K562 (cell line): ENCODE results near the gene PARD6B. TPM values are rescaled to one million over a fixed set of nuclear protein-coding genes. Genes with fewer than 3 reads are reported as not detected.

ENCODE experiments used
- DIDO1 ChIP-seq: fragments of 450-650 bp; IDR thresholded peaks from 2 replicates; pipeline ENCODE4 v1.6.1; 2016; ENCODE audit warnings: low read depth, missing biosample characterization, missing genetic modification characterization
- HNRNPL ChIP-seq: fragments of 200-400 bp; formaldehyde crosslinking; IDR thresholded peaks from 2 replicates; pipeline ENCODE4 v1.6.1; 2017; ENCODE audit warnings: low read depth, mild to moderate bottlenecking, low read length
- KLF10 ChIP-seq: fragments of 250-450 bp; sonication (Bioruptor Pico); IDR thresholded peaks from 2 replicates; pipeline ENCODE4 v1.6.1; 2021; ENCODE audit warnings: matching md5 sums
- MCM2 ChIP-seq: fragments of 450-650 bp; IDR thresholded peaks from 2 replicates; pipeline ENCODE4 v1.6.1; 2017; ENCODE audit warnings: low read depth, mild to moderate bottlenecking
- NR1H2 ChIP-seq: sonication (generic); formaldehyde crosslinking; IDR thresholded peaks from 2 replicates; pipeline ENCODE4 v1.4.0; 2020; ENCODE audit warnings: mild to moderate bottlenecking, missing genetic modification reagents
- NR2C1 ChIP-seq, 2 experiments: fragments of 450-650 bp; IDR thresholded peaks; 2 replicates each; pipeline ENCODE4 v1.6.1; 2017; ENCODE audit warnings: mild to moderate bottlenecking in 2 of 2, antibody characterized with exemption in 1 of 2, inconsistent platforms in 1 of 2, missing compliant biosample characterization in 1 of 2, missing genetic modification characterization in 1 of 2
- SMAD3 ChIP-seq: fragments of 450-650 bp; formaldehyde crosslinking; conservative IDR thresholded peaks from 2 replicates; pipeline ENCODE4 v1.4.0; 2020; ENCODE audit warnings: mild to moderate bottlenecking
- STAT5B ChIP-seq: fragments of 250-450 bp; sonication (Bioruptor Pico); IDR thresholded peaks from 2 replicates; pipeline ENCODE4 v1.8.0; 2021; ENCODE audit warnings: mild to moderate bottlenecking, inconsistent platforms
- TEAD2 ChIP-seq: fragments of 450-650 bp; IDR thresholded peaks from 2 replicates; pipeline ENCODE4 v1.6.1; 2016; ENCODE audit warnings: missing genetic modification characterization, control low read depth, missing compliant biosample characterization
- XRCC4 ChIP-seq: IDR thresholded peaks from one replicate; pipeline ENCODE4 v1.6.1; 2011; ENCODE audit not compliant: insufficient read depth, insufficient read length; ENCODE audit errors: extremely low read depth
- ZNF140 ChIP-seq: fragments of 250-450 bp; sonication (Bioruptor Pico); IDR thresholded peaks from 2 replicates; pipeline ENCODE4 v1.8.0; 2021; ENCODE audit warnings: moderate library complexity, mild to moderate bottlenecking, inconsistent platforms
- ZNF586 ChIP-seq: fragments of 450-650 bp; formaldehyde crosslinking; conservative IDR thresholded peaks from 2 replicates; pipeline ENCODE4 v1.4.0; 2020; ENCODE audit warnings: mild to moderate bottlenecking, moderate library complexity
- polyA plus RNA-seq, 8 experiments: library from polyadenylated mRNA; depleted of rRNA in 4 of 8; stranded (reverse) in 5 of 8; unstranded in 3 of 8; fragments of >200 nt; fragmentation: Nextera tagmentation in 2 of 8; fragmentation: Illumina TruSeq in 1 of 8; extraction: Ambion mirVana in 2 of 8; extraction: Trizol in 1 of 8; gene quantifications; 2 replicates each; pipeline versions ENCODE4 v1.2.1 to v1.2.3, GENCODE V29; 2011 to 2014; ENCODE audit warnings: inconsistent platforms in 1 of 8, missing spikeins in 1 of 8
- total RNA-seq, 7 experiments: library from RNA; depleted of rRNA in 6 of 7; stranded (reverse); fragments of >200 nt in 6 of 7; fragmentation: Illumina TruSeq in 2 of 7; extraction: Trizol in 2 of 7; gene quantifications; 2 replicates each; pipeline versions ENCODE4 v1.2.1 to v1.2.3, GENCODE V29; 2011 to 2021; ENCODE audit warnings: low replicate concordance in 1 of 7
- TF ChIP-seq, protein P1 (sequence below): fragments of 450-650 bp; IDR thresholded peaks from 2 replicates; pipeline ENCODE4 v1.7.0; 2016; ENCODE audit warnings: borderline replicate concordance
- TF ChIP-seq, protein P2 (sequence below): fragments of 250-450 bp; sonication (Bioruptor Pico); IDR thresholded peaks from 2 replicates; pipeline ENCODE4 v1.4.0; 2020; ENCODE audit warnings: mild to moderate bottlenecking
- TF ChIP-seq, protein P3 (sequence below): sonication (generic); formaldehyde crosslinking; IDR thresholded peaks from 2 replicates; pipeline ENCODE4 v1.8.0; 2022; ENCODE audit warnings: mild to moderate bottlenecking, low read depth, missing genetic modification reagents
- TF ChIP-seq, protein P4 (sequence below): IDR thresholded peaks from 2 replicates; pipeline ENCODE4 v1.6.1; 2011; ENCODE audit not compliant: insufficient read length; ENCODE audit errors: extremely low read depth
- TF ChIP-seq, protein P5 (sequence below): fragments of 200-800 bp; sonication (Bioruptor generic); IDR thresholded peaks from 2 replicates; pipeline ENCODE4 v1.6.1; 2017; ENCODE audit warnings: missing genetic modification characterization, missing compliant biosample characterization
- TF ChIP-seq, protein P6 (sequence below): fragments of 250-450 bp; sonication (Bioruptor Pico); IDR thresholded peaks from 2 replicates; pipeline ENCODE4 v1.8.0; 2021; ENCODE audit warnings: moderate library complexity, mild to moderate bottlenecking, inconsistent platforms

The PARD6B gene
- total and polyA plus RNA-seq, 9 of the 15 experiments (the other 6 are each of a cell fraction or from before 2014, with no cell fraction given), result 1.7 to 12.3 (median 5.5) TPM

DNA sequence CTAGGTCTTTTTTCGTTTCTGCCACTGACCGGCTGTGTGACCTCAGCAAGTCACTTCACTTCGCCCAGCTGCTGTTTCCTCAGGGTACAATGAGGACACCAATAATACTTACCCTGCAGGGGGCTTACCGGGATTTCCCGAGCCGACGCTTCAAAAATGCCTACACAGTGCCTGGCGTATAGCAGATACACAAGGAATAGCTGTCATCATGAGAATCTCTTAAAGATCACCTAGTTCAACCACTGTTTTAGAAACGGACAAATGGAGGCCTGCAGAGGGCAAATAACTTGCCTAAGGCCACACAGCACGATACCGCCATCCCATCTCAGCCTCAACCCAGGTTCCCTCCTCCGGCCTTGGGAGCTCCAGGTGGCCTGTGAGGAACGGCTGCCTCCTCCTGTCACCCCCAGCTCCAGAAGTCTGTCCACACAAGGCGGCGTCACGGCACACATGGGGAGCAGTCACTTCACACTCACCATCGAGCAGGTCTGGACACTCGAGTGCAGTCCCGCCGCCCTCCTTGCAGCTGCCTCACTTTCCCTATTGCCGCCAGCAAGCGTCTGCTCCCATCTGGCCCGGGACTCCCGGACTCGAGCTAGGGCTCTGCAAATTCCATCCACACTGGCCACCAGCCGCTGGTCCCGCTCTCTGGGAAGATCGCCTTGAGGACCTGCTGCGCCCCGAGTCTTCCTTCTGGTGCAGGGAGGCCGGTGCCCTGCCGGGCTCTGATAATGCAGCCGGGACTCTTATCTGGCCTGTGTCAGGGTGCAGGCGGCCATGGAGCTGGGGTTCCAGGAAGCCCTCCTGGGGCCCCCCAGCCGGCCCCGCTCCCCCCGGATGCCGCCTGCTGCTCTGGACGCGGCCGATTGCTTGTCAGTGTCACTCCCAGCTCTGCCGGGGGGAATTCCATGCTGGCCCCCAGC, 40.5 kb upstream of the PARD6B start, which contains the start of gene RIPOR3 (continued):
- TF ChIP-seq SMAD3 (CRISPR knock-in tag), result peak; percentile 84
- TF ChIP-seq DIDO1 (tag), result no peak
- TF ChIP-seq HNRNPL, result no peak
- TF ChIP-seq, protein P1, sequence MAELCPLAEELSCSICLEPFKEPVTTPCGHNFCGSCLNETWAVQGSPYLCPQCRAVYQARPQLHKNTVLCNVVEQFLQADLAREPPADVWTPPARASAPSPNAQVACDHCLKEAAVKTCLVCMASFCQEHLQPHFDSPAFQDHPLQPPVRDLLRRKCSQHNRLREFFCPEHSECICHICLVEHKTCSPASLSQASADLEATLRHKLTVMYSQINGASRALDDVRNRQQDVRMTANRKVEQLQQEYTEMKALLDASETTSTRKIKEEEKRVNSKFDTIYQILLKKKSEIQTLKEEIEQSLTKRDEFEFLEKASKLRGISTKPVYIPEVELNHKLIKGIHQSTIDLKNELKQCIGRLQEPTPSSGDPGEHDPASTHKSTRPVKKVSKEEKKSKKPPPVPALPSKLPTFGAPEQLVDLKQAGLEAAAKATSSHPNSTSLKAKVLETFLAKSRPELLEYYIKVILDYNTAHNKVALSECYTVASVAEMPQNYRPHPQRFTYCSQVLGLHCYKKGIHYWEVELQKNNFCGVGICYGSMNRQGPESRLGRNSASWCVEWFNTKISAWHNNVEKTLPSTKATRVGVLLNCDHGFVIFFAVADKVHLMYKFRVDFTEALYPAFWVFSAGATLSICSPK, result no peak
- TF ChIP-seq, protein P2, sequence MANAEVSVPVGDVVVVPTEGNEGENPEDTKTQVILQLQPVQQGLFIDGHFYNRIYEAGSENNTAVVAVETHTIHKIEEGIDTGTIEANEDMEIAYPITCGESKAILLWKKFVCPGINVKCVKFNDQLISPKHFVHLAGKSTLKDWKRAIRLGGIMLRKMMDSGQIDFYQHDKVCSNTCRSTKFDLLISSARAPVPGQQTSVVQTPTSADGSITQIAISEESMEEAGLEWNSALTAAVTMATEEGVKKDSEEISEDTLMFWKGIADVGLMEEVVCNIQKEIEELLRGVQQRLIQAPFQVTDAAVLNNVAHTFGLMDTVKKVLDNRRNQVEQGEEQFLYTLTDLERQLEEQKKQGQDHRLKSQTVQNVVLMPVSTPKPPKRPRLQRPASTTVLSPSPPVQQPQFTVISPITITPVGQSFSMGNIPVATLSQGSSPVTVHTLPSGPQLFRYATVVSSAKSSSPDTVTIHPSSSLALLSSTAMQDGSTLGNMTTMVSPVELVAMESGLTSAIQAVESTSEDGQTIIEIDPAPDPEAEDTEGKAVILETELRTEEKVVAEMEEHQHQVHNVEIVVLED (CRISPR knock-in tag), result no peak
- TF ChIP-seq STAT5B (CRISPR knock-in tag), result no peak
- TF ChIP-seq, protein P3, sequence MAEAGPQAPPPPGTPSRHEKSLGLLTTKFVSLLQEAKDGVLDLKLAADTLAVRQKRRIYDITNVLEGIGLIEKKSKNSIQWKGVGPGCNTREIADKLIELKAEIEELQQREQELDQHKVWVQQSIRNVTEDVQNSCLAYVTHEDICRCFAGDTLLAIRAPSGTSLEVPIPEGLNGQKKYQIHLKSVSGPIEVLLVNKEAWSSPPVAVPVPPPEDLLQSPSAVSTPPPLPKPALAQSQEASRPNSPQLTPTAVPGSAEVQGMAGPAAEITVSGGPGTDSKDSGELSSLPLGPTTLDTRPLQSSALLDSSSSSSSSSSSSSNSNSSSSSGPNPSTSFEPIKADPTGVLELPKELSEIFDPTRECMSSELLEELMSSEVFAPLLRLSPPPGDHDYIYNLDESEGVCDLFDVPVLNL (CRISPR knock-in tag), result no peak
- TF ChIP-seq NR2C1 (IDR thresholded peaks at IDR 0.05), result no peak
- no peak for TF ChIP-seq NR2C1 (tag; IDR thresholded peaks at IDR 0.05)
- TF ChIP-seq TEAD2 (tag), result no peak
- TF ChIP-seq ZNF140, result no peak
- TF ChIP-seq, protein P4, sequence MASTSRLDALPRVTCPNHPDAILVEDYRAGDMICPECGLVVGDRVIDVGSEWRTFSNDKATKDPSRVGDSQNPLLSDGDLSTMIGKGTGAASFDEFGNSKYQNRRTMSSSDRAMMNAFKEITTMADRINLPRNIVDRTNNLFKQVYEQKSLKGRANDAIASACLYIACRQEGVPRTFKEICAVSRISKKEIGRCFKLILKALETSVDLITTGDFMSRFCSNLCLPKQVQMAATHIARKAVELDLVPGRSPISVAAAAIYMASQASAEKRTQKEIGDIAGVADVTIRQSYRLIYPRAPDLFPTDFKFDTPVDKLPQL, result no peak
- no peak for TF ChIP-seq XRCC4
- no peak for TF ChIP-seq KLF10
- TF ChIP-seq, protein P5, sequence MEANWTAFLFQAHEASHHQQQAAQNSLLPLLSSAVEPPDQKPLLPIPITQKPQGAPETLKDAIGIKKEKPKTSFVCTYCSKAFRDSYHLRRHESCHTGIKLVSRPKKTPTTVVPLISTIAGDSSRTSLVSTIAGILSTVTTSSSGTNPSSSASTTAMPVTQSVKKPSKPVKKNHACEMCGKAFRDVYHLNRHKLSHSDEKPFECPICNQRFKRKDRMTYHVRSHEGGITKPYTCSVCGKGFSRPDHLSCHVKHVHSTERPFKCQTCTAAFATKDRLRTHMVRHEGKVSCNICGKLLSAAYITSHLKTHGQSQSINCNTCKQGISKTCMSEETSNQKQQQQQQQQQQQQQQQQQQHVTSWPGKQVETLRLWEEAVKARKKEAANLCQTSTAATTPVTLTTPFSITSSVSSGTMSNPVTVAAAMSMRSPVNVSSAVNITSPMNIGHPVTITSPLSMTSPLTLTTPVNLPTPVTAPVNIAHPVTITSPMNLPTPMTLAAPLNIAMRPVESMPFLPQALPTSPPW (CRISPR knock-in tag), result peak; percentile 99
- TF ChIP-seq, protein P6, sequence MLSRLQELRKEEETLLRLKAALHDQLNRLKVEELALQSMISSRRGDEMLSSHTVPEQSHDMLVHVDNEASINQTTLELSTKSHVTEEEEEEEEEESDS (CRISPR knock-in tag), result no peak
- TF ChIP-seq MCM2, result no peak
- TF ChIP-seq NR1H2 (CRISPR knock-in tag), result 0 out of 2 replicates have a peak, but pooled peaks have one; percentile 68
- TF ChIP-seq ZNF586 (CRISPR knock-in tag), result no peak
